H1 (cell line): ENCODE data around the gene CHMP4A. TPM values are rescaled to one million over a fixed set of nuclear protein-coding genes. Genes with fewer than 3 reads are reported as not detected.

Source experiments
- CTCF ChIA-PET: fragments of 300-600 bp; sonication (Branson Sonifier 250); formaldehyde crosslinking; loops from one replicate; lab custom pipeline; 2021; ENCODE audit not compliant: partially characterized antibody; lab: Charles Lee
- POLR2A ChIA-PET: fragments of 300-600 bp; sonication (Branson Sonifier 250); formaldehyde crosslinking; loops from one replicate; lab custom pipeline; 2021; ENCODE audit warnings: inconsistent platforms; ENCODE audit not compliant: partially characterized antibody; lab: Charles Lee
- DNase-seq, 2 experiments: peaks; one replicate each; pipeline versions ENCODE4 v3.0.0 to v3.0.0-alpha.2; 2010 to 2022; ENCODE audit warnings: low spot score in 2 of 2, low read depth in 1 of 2, mixed read lengths in 1 of 2
- FAIRE-seq: peaks from 2 replicates; lab custom pipeline; 2011; peaks lifted over from hg19 to GRCh38; lab: Jason Lieb, UNC
- H2AFZ ChIP-seq: 2 replicates; pipeline ENCODE4 v1.8.1; 2012; ENCODE audit warnings: low read length, inconsistent platforms
- H2AK5ac ChIP-seq: 2 replicates; pipeline ENCODE4 v1.6.1; 2013; ENCODE audit warnings: low read depth, low read length
- H2BK120ac ChIP-seq: replicated peaks from 2 replicates; pipeline ENCODE3; 2013; ENCODE audit warnings: low read depth, low read length, inconsistent platforms
- H2BK12ac ChIP-seq: 2 replicates; pipeline ENCODE4 v1.6.1; 2013; ENCODE audit warnings: low read depth, low read length
- H2BK15ac ChIP-seq: 2 replicates; pipeline ENCODE4 v1.6.1; 2013; ENCODE audit warnings: low read length
- H2BK20ac ChIP-seq: 2 replicates; pipeline ENCODE4 v1.6.1; 2013; ENCODE audit warnings: low read length
- H2BK5ac ChIP-seq: 2 replicates; pipeline ENCODE4 v1.6.1; 2013; ENCODE audit warnings: low read depth, low read length
- H3K14ac ChIP-seq: 2 replicates; pipeline ENCODE4 v1.6.1; 2013; ENCODE audit warnings: inconsistent platforms; ENCODE audit not compliant: insufficient read length
- H3K18ac ChIP-seq: 2 replicates; pipeline ENCODE4 v1.6.1; 2013; ENCODE audit warnings: low read length; ENCODE audit errors: extremely low read depth
- H3K23ac ChIP-seq: 2 replicates; pipeline ENCODE4 v1.6.1; 2013; ENCODE audit warnings: inconsistent platforms; ENCODE audit not compliant: insufficient read length
- H3K23me2 ChIP-seq: 2 replicates; pipeline ENCODE4 v1.6.1; 2013; ENCODE audit warnings: low read depth, low read length
- H3K27ac ChIP-seq: 2 replicates; pipeline ENCODE4 v1.6.1; 2011; ENCODE audit warnings: low read depth, low read length, inconsistent platforms
- H3K27me3 ChIP-seq, 4 experiments: replicated peaks in 1 of 4; 1 replicate in 1 of 4; 2 replicates in 3 of 4; pipeline versions ENCODE4 v1.6.1 to v1.8.1; 2011 to 2013; ENCODE audit warnings: low read length in 3 of 4, mild to moderate bottlenecking in 3 of 4, inconsistent platforms in 2 of 4, mixed read lengths in 2 of 4, moderate library complexity in 1 of 4; ENCODE audit not compliant: control insufficient read depth in 3 of 4, insufficient read depth in 3 of 4; ENCODE audit errors: extremely low read depth in 1 of 4
- H3K36me3 ChIP-seq, 4 experiments: 2 replicates each; pipeline versions ENCODE4 v1.6.1 to v1.8.1; 2011 to 2013; ENCODE audit warnings: mild to moderate bottlenecking in 4 of 4, low read length in 3 of 4, moderate library complexity in 2 of 4, control low read depth in 1 of 4, inconsistent platforms in 1 of 4; ENCODE audit not compliant: insufficient read depth in 4 of 4, control insufficient read depth in 2 of 4
- H3K4ac ChIP-seq: replicated peaks from 2 replicates; pipeline ENCODE3; 2013; ENCODE audit warnings: low read length, low read depth, mixed read lengths, inconsistent platforms; ENCODE audit not compliant: insufficient read length
- H3K4me1 ChIP-seq, 4 experiments: replicated peaks in 1 of 4; 1 replicate in 1 of 4; 2 replicates in 3 of 4; pipeline versions ENCODE4 v1.6.1 to v1.8.1; 2011 to 2013; ENCODE audit warnings: low read length in 3 of 4, inconsistent platforms in 2 of 4, mixed read lengths in 1 of 4; ENCODE audit not compliant: insufficient read depth in 4 of 4, control insufficient read depth in 3 of 4
- H3K4me2 ChIP-seq, 2 experiments: 2 replicates each; pipeline versions ENCODE4 v1.6.1 to v1.8.1; 2011 to 2013; ENCODE audit warnings: low read depth in 2 of 2, low read length in 2 of 2, control low read depth in 1 of 2, inconsistent platforms in 1 of 2, mild to moderate bottlenecking in 1 of 2; ENCODE audit not compliant: insufficient read depth in 1 of 2
- H3K4me3 ChIP-seq, 4 experiments: fragments of 200-600, 300-600 bp in 1 of 4; sonication (generic), shearing (Covaris generic), sonication (Bioruptor Twin) in 1 of 4; 2 replicates each; pipeline versions ENCODE4 v1.5.1 to v1.8.1; 2011 to 2016; ENCODE audit warnings: low read length in 4 of 4, low read depth in 3 of 4, control low read depth in 2 of 4, inconsistent platforms in 2 of 4, mild to moderate bottlenecking in 2 of 4, mixed read lengths in 1 of 4, moderate library complexity in 1 of 4; ENCODE audit not compliant: insufficient read depth in 2 of 4; ENCODE audit errors: extremely low read depth in 1 of 4
- H3K56ac ChIP-seq: replicated peaks from 2 replicates; pipeline ENCODE3; 2013; ENCODE audit warnings: low read depth, mild to moderate bottlenecking, mixed read lengths, low read length, inconsistent platforms; ENCODE audit not compliant: insufficient read length
- H3K79me1 ChIP-seq: 2 replicates; pipeline ENCODE4 v1.6.1; 2013; ENCODE audit warnings: low read depth, low read length, control low read depth
- H3K79me2 ChIP-seq, 2 experiments: 2 replicates each; pipeline versions ENCODE4 v1.6.1 to v1.8.1; 2012 to 2013; ENCODE audit warnings: low read length in 2 of 2, mild to moderate bottlenecking in 2 of 2, inconsistent platforms in 1 of 2; ENCODE audit not compliant: insufficient read depth in 2 of 2, control insufficient read depth in 1 of 2
- H3K9ac ChIP-seq, 4 experiments: replicated peaks in 1 of 4; 1 replicate in 1 of 4; 2 replicates in 3 of 4; pipeline versions ENCODE4 v1.6.1 to v1.8.1; 2011 to 2013; ENCODE audit warnings: low read depth in 3 of 4, low read length in 3 of 4, control low read depth in 2 of 4, mild to moderate bottlenecking in 2 of 4, moderate library complexity in 2 of 4, inconsistent platforms in 1 of 4; ENCODE audit errors: extremely low read depth in 1 of 4
- H3K9me3 ChIP-seq, 2 experiments: 2 replicates each; pipeline versions ENCODE4 v1.6.1 to v1.8.1; 2012 to 2013; ENCODE audit warnings: mild to moderate bottlenecking in 2 of 2, moderate library complexity in 2 of 2, control low read depth in 1 of 2, inconsistent platforms in 1 of 2, low read depth in 1 of 2, low read length in 1 of 2, mixed read lengths in 1 of 2; ENCODE audit not compliant: insufficient read depth in 2 of 2
- H4K20me1 ChIP-seq, 2 experiments: replicated peaks in 1 of 2; 2 replicates each; pipeline versions ENCODE3 to v1.8.1; 2011 to 2013; ENCODE audit warnings: inconsistent platforms in 2 of 2, low read length in 2 of 2, mild to moderate bottlenecking in 1 of 2; ENCODE audit not compliant: insufficient read depth in 2 of 2, control insufficient read depth in 1 of 2
- H4K5ac ChIP-seq: 2 replicates; pipeline ENCODE4 v1.6.1; 2013; ENCODE audit warnings: low read length, low read depth, mixed read lengths, inconsistent platforms; ENCODE audit not compliant: insufficient read length
- H4K8ac ChIP-seq: 2 replicates; pipeline ENCODE4 v1.8.0; 2013; ENCODE audit warnings: mild to moderate bottlenecking, moderate library complexity, low read length, inconsistent platforms; ENCODE audit not compliant: insufficient read depth; ENCODE audit errors: extremely low read depth
- H4K91ac ChIP-seq: replicated peaks from 2 replicates; pipeline ENCODE3; 2013; ENCODE audit warnings: low read length, mixed read lengths, inconsistent platforms; ENCODE audit not compliant: insufficient read length
- CBX8 ChIP-seq: fragments of 300-800, 300-1000 bp; sonication (generic); IDR thresholded peaks from 2 replicates; pipeline ENCODE4 v1.7.1; 2016; ENCODE audit warnings: low read depth, low read length, borderline replicate concordance
- CHD2 ChIP-seq: IDR thresholded peaks from 2 replicates; pipeline ENCODE4 v1.6.1; 2012; ENCODE audit warnings: low read length, improper control_type of control experiment
- HDAC2 ChIP-seq, 2 experiments: fragments of 300-600 bp in 1 of 2; sonication (generic) in 1 of 2; IDR thresholded peaks; 2 replicates each; pipeline ENCODE4 v1.6.1; 2011 to 2012; ENCODE audit warnings: low read depth in 2 of 2, low read length in 2 of 2, mild to moderate bottlenecking in 2 of 2, moderate library complexity in 2 of 2, borderline replicate concordance in 1 of 2, inconsistent platforms in 1 of 2
- KDM4A ChIP-seq: IDR thresholded peaks from one replicate; pipeline ENCODE4 v1.7.1; 2012; ENCODE audit warnings: low read depth, mild to moderate bottlenecking, moderate library complexity, low read length, inconsistent platforms; ENCODE audit not compliant: severe bottlenecking
- RBBP5 ChIP-seq: IDR thresholded peaks from 2 replicates; pipeline ENCODE4 v1.7.1; 2012; ENCODE audit warnings: low read depth, mild to moderate bottlenecking, inconsistent platforms, low read length, moderate library complexity, borderline replicate concordance
- SP2 ChIP-seq: IDR thresholded peaks from 2 replicates; pipeline ENCODE4 v1.6.1; 2012; ENCODE audit warnings: mild to moderate bottlenecking, low read length, inconsistent platforms
- TAF1 ChIP-seq: IDR thresholded peaks from 2 replicates; pipeline ENCODE4 v1.6.1; 2011; ENCODE audit warnings: mild to moderate bottlenecking, low read depth, low read length
- TBP ChIP-seq: IDR thresholded peaks from 2 replicates; pipeline ENCODE4 v1.6.1; 2011; ENCODE audit warnings: low read depth, low read length, improper control_type of control experiment
- YY1 ChIP-seq: IDR thresholded peaks from 2 replicates; pipeline ENCODE4 v1.6.1; 2011; ENCODE audit warnings: low read depth, mild to moderate bottlenecking, low read length
- WGBS, 2 experiments: shearing (Covaris generic) in 1 of 2; methylation state at CpG; one replicate each; pipeline versions ENCODE4 v1.1.6 to v1.1.7; 2013 to 2015; ENCODE audit warnings: low lambda C conversion rate in 2 of 2, mixed read lengths in 2 of 2, inconsistent platforms in 1 of 2, low coverage in 1 of 2, missing lambda C conversion rate in 1 of 2; ENCODE audit not compliant: insufficient replicate concordance in 2 of 2, insufficient coverage in 1 of 2, insufficient read length in 1 of 2; ENCODE audit errors: extremely low coverage in 1 of 2, missing lambda C conversion rate in 1 of 2; 5-methylcytosine and 5-hydroxymethylcytosine counted together
- polyA plus RNA-seq, 7 experiments: library from polyadenylated mRNA; depleted of rRNA in 3 of 7; stranded (reverse) in 5 of 7; unstranded in 2 of 7; fragments of >200 nt in 5 of 7; fragments of 200-250 nt in 2 of 7; gene quantifications; 1 replicate in 5 of 7; 2 replicates in 1 of 7; 4 replicates in 1 of 7; pipeline versions ENCODE4 v1.2.1 to v1.2.3, GENCODE V29; 2011 to 2013; ENCODE audit warnings: missing spikeins in 2 of 7, mixed read lengths in 2 of 7
- total RNA-seq: library from RNA; stranded (reverse); fragmentation: NEBNext Ultra II Directional; extraction: Animal tissue kit (Norgen Biotek cat#: 25700); gene quantifications from 2 replicates; pipeline ENCODE4 v1.2.1, GENCODE V29; 2021
- TF ChIP-seq, protein P1 (sequence below): IDR thresholded peaks from 2 replicates; pipeline ENCODE4 v1.6.1; 2012; ENCODE audit warnings: inconsistent platforms

Gene CHMP4A
- total and polyA plus RNA-seq, 2 of the 8 experiments (the other 6 are each of a cell fraction or from before 2014, with no cell fraction given), result 32.9 to 37.6 TPM

DNA sequence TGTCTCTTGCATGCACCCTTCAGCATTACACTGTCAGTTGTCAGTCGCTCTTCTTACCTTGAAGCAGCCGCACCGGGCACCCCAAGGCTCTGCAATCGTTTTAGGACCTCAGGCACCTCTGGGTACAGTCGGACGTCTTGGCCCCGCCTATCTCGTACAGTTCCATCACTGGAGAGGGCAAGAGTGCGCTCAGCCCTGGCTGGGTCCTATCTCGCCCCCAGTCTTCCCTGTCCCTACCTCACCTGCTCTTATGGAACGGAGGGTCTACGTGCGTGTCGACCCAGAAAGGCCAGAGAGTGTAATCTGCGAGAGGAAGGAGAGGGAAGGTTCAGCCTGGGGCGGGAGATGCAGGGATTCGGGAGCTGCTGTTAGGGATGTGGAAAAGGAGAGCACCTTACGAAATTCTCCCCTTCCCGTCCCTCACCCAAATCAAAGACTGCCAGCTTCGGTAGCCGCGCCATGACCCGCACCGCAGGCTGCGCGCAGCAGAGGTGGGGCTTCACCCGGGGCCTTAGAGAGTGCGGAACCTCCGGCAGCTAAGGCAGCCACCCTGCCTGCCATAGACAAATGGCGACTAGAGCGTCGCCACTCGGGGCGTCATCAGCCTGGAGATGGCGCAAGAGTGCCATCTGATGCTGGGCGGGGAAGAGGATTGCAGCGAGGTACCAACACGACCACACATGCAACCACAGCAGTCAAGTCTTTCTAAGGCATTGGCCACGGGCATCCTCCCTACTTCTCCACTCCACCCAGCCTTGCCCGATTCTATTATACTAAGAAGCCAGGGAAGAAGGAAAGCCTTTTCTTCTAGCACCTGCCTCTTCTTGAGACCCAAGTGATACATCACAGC lies 2.4 kb upstream of the CHMP4A start, which contains the start of gene MDP1:
MDP1 (minus strand) TSS at position 572 of the 850 bp plus-strand sequence; CDS start at position 461, 111 bp downstream.
- ChIA-PET CTCF (interaction anchor here (0.5 to 2.1 kb wide), 19 partner anchors 9 to 1914 kb away, joined by 3 to 7 read pairs (median 4); partner anchors contain the start of genes CIDEB, TINF2 and TM9SF1), POLR2A (interaction anchor here (0.6 to 11.1 kb wide), 20 partner anchors 9 to 129 kb away, joined by 3 to 119 read pairs (median 4); partner anchors contain the start of genes GMPR2, IPO4, RABGGTA and TINF2)
- Histone ChIP-seq H3K4me3 (peak within 1 kb of the TSS; percentile 77 to 94 (median 84)), H3K23ac (no peak within 1 kb of the TSS), H3K9ac (peak within 1 kb of the TSS; percentile 76 to 84 (median 78)), H3K56ac (peak within 1 kb of the TSS; percentile 27), H3K18ac (no peak within 1 kb of the TSS), H2BK5ac (peak within 1 kb of the TSS; percentile 78), H3K27ac (peak within 1 kb of the TSS; percentile 72), H3K4ac (peak within 1 kb of the TSS; percentile 55), H4K20me1 (peaks cover 0 to 1% of the 10 kb centered on the region in 2 experiments), H3K36me3 (peaks cover 0 to 9% (median 6%) of the 10 kb centered on the region in 4 experiments; a peak in 6 of 8 replicates), H4K91ac (peak within 1 kb of the TSS; percentile 71), H2BK120ac (no peak within 1 kb of the TSS), H2BK12ac (no peak within 1 kb of the TSS), H4K8ac (peak within 1 kb of the TSS; percentile 84), H2BK15ac (0 out of 2 replicates have a peak within 1 kb of the TSS, but pooled peaks have one; percentile 66), H2BK20ac (no peak within 1 kb of the TSS), H4K5ac (peak within 1 kb of the TSS; percentile 43), H2AFZ (peak within 1 kb of the TSS; percentile 21; the same call in 1 of the 2 replicates), H3K27me3 (no peaks in the 10 kb centered on the region), H3K79me2 (peaks cover 0 to 9% of the 10 kb centered on the region in 2 experiments; a peak in 2 of 4 replicates), H3K9me3 (no peaks in the 10 kb centered on the region), H2AK5ac (no peak within 1 kb of the TSS), H3K23me2 (peaks cover 8% of the 10 kb centered on the region), H3K14ac (no peak within 1 kb of the TSS), H3K79me1 (no peaks in the 10 kb centered on the region), H3K4me1 (peaks cover 0 to 5% (median 2%) of the 10 kb centered on the region in 4 experiments; a peak in 1 of 7 replicates), H3K4me2 (peak within 1 kb of the TSS; percentile 70 to 86)
- 3% methylated on average over 39 of the region's 40 CpGs; no CpG with 5 or more reads in 1 of the 2 experiments for WGBS, 2 experiments
- FAIRE-seq (peak; percentile 55), DNase-seq (peak; percentile 73 to 82)
- TF ChIP-seq TBP, result peak; percentile 88
- TF ChIP-seq RBBP5, result no peak
- TF ChIP-seq, protein P1, sequence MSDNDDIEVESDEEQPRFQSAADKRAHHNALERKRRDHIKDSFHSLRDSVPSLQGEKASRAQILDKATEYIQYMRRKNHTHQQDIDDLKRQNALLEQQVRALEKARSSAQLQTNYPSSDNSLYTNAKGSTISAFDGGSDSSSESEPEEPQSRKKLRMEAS, result peak; percentile 72; the same call in 1 of the 2 replicates
- no peak for TF ChIP-seq CBX8
- peak; percentile 75 for TF ChIP-seq SP2
- peak; percentile 56 for TF ChIP-seq KDM4A
- 0 out of 4 replicates have a peak, but pooled peaks of 1 of the 2 experiments have one; percentile 49 for TF ChIP-seq HDAC2 (IDR thresholded peaks at IDR 0.05; ENCODE audit: borderline replicate concordance in 1 of 2, low read depth in 2 of 2, low read length in 2 of 2)
- TF ChIP-seq YY1, result peak; percentile 93
- TF ChIP-seq CHD2, result peak; percentile 48; the same call in 1 of the 2 replicates
- TF ChIP-seq TAF1, result peak; percentile 94
